GM23248 (cell line): ENCODE data around the gene FLOT2.

Source experiments
- EZH2 ChIP-seq: fragments of 200-600 bp; sonication (generic); IDR thresholded peaks from 2 replicates; pipeline ENCODE4 v1.6.1; 2018; ENCODE audit warnings: antibody characterized with exemption, mild to moderate bottlenecking; ENCODE audit not compliant: insufficient read depth, poor library complexity, severe bottlenecking
- EZH2phosphoT487 ChIP-seq: fragments of 200-600 bp; sonication (generic); IDR thresholded peaks from 2 replicates; pipeline ENCODE4 v1.6.1; 2018; ENCODE audit warnings: antibody characterized with exemption, moderate library complexity, mild to moderate bottlenecking, low read depth; ENCODE audit not compliant: insufficient read depth

- TF ChIP-seq EZH2 (no peak), EZH2phosphoT487 (no peak)
Measured at GRCh38 chr17:28918295-28918694, 20.8 kb upstream of the FLOT2 start.
